Activated effector memory CD4-positive, alpha-beta T cell treated with Interleukin-2 at 50 U/mL for 16 hours (primary cell): ENCODE data around the gene ECI1.
A peak's percentile ranks its signal among the peaks of the same experiment; 100 is the strongest.
"Not testable (repeated sequence)": the region's sequence is repeated elsewhere in the genome, so short reads cannot be mapped to it uniquely, and the experiment has no call there.

Experiments used
- DNase-seq: peaks from one replicate; pipeline ENCODE4 v3.0.0-alpha.2; 2020

ECI1 gene

GRCh38 chr16:2278956-2279800, 27.8 kb upstream of the ECI1 start:
- no peak for DNase-seq

- DNase-seq: no peak
These were observed 26.9 kb upstream of the ECI1 start for GRCh38 chr16:2278272-2278608.

- no peak for DNase-seq
These were observed 26.3 kb upstream of the ECI1 start for GRCh38 chr16:2277466-2278271.

GRCh38 chr16:2276368-2277195, 25.2 kb upstream of the ECI1 start:
- no peak for DNase-seq

- no peak for DNase-seq
These were observed 24.3 kb upstream of the ECI1 start for GRCh38 chr16:2275476-2276367.

- DNase-seq: no peak
These were observed 22.5 kb upstream of the ECI1 start for GRCh38 chr16:2273931-2274330.

- no peak for DNase-seq
These were observed 22.1 kb upstream of the ECI1 start for GRCh38 chr16:2273484-2273883.

- no peak for DNase-seq
These were observed 20.6 kb upstream of the ECI1 start for GRCh38 chr16:2271848-2272461.

- DNase-seq: no peak
These were observed 19.4 kb upstream of the ECI1 start for GRCh38 chr16:2270588-2271470.

- no peak for DNase-seq
These were observed 18.7 kb upstream of the ECI1 start for GRCh38 chr16:2270070-2270462.

- DNase-seq: peak; percentile 93
These were observed 16.7 kb upstream of the ECI1 start, which contains the start of gene RNPS1 for GRCh38 chr16:2267913-2268666. RNPS1 (minus strand) TSS chr16:2268126; CDS start chr16:2264643, 3,483 bp downstream.

GRCh38 chr16:2267505-2267912, 16.1 kb upstream of the ECI1 start:
- DNase-seq: not testable (repeated sequence)

GRCh38 chr16:2266887-2267286, 15.5 kb upstream of the ECI1 start:
- DNase-seq: not testable (repeated sequence)

- not testable (repeated sequence) for DNase-seq
These were observed 11.6 kb upstream of the ECI1 start for GRCh38 chr16:2263026-2263425.

- no peak for DNase-seq
These were observed 8.9 kb upstream of the ECI1 start for GRCh38 chr16:2260250-2260649.

- DNase-seq: not testable (repeated sequence)
These were observed 7.1 kb upstream of the ECI1 start for GRCh38 chr16:2258530-2258929.

GRCh38 chr16:2257726-2258125, 6.3 kb upstream of the ECI1 start:
- DNase-seq: no peak

- DNase-seq: no peak
These were observed 5.2 kb upstream of the ECI1 start for GRCh38 chr16:2256531-2257140.

GRCh38 chr16:2253293-2253692, 1.9 kb upstream of the ECI1 start:
- DNase-seq: no peak
